ENCODE measurements around the gene SLC25A19. TPM values are rescaled to one million over a fixed set of nuclear protein-coding genes. Genes with fewer than 3 reads are reported as not detected.

The SLC25A19 gene
- total and polyA plus RNA-seq, 2 of the 8 experiments (the other 6 are each of a cell fraction or from before 2014, with no cell fraction given): 28.6 to 32.6 TPM

GRCh38 chr17:75319904-75320691, 30.9 kb upstream of the SLC25A19 start:
- Histone ChIP-seq H3K4ac (replicated peaks; ENCODE audit: insufficient read length, low read depth, low read length) (no peak overlapping the region), H3K27me3 (replicated peaks in 1 of 4; ENCODE audit: control insufficient read depth in 3 of 4, extremely low read depth in 1 of 4, insufficient read depth in 3 of 4, low read length in 3 of 4) (no peaks in the 10 kb centered on the region), H2BK5ac (ENCODE audit: low read depth, low read length) (no peak overlapping the region; the same call in 1 of the 2 replicates), H3K79me2 (ENCODE audit: control insufficient read depth in 1 of 2, insufficient read depth in 2 of 2, low read length in 2 of 2) (no peaks in the 10 kb centered on the region), H3K14ac (ENCODE audit: insufficient read length) (no peak overlapping the region), H3K36me3 (ENCODE audit: control insufficient read depth in 2 of 4, insufficient read depth in 4 of 4, low read length in 3 of 4) (peaks cover 5 to 22% (median 15%) of the 10 kb centered on the region in 4 experiments; a peak in 6 of 8 replicates), H3K4me3 (ENCODE audit: extremely low read depth in 1 of 4, insufficient read depth in 2 of 4, low read depth in 3 of 4, low read length in 4 of 4) (no peak overlapping the region), H3K4me1 (replicated peaks in 1 of 4; ENCODE audit: control insufficient read depth in 3 of 4, insufficient read depth in 4 of 4, low read length in 3 of 4) (peaks cover 0 to 5% (median under 1%) of the 10 kb centered on the region in 4 experiments; a peak in 3 of 7 replicates), H3K79me1 (ENCODE audit: low read depth, low read length) (no peaks in the 10 kb centered on the region), H3K23me2 (ENCODE audit: low read depth, low read length) (no peaks in the 10 kb centered on the region), H2AFZ (ENCODE audit: low read length) (no peak overlapping the region), H2AK5ac (ENCODE audit: low read depth, low read length) (no peak overlapping the region), H4K20me1 (replicated peaks in 1 of 2; ENCODE audit: control insufficient read depth in 1 of 2, insufficient read depth in 2 of 2, low read length in 2 of 2) (peaks cover 7 to 9% of the 10 kb centered on the region in 2 experiments), H2BK15ac (ENCODE audit: low read length) (no peak overlapping the region), H3K9me3 (ENCODE audit: insufficient read depth in 2 of 2, low read depth in 1 of 2, low read length in 1 of 2) (no peaks in the 10 kb centered on the region), H3K27ac (ENCODE audit: low read depth, low read length) (no peak overlapping the region), H3K18ac (ENCODE audit: extremely low read depth, low read length) (no peak overlapping the region), H4K8ac (ENCODE audit: extremely low read depth, insufficient read depth, low read length) (no peak overlapping the region), H3K23ac (ENCODE audit: insufficient read length) (no peak overlapping the region), H3K4me2 (ENCODE audit: insufficient read depth in 1 of 2, low read depth in 2 of 2, low read length in 2 of 2) (no peak overlapping the region), H2BK20ac (ENCODE audit: low read length) (no peak overlapping the region), H2BK12ac (ENCODE audit: low read depth, low read length) (no peak overlapping the region), H3K56ac (replicated peaks; ENCODE audit: insufficient read length, low read depth, low read length) (no peak overlapping the region), H2BK120ac (replicated peaks; ENCODE audit: low read depth, low read length) (no peak overlapping the region), H4K5ac (ENCODE audit: insufficient read length, low read depth, low read length) (no peak overlapping the region), H3K9ac (replicated peaks in 1 of 4; ENCODE audit: extremely low read depth in 1 of 4, low read depth in 3 of 4, low read length in 3 of 4) (no peak overlapping the region), H4K91ac (replicated peaks; ENCODE audit: insufficient read length, low read length) (no peak overlapping the region)
- TF ChIP-seq TBP (IDR thresholded peaks at IDR 0.05; ENCODE audit: low read depth, low read length) (no peak), SIRT6 (IDR thresholded peaks at IDR 0.05; ENCODE audit: low read length) (no peak), FOSL1 (IDR thresholded peaks at IDR 0.05; ENCODE audit: insufficient read depth, low read depth, low read length) (no peak), SAP30 (IDR thresholded peaks at IDR 0.05; ENCODE audit: insufficient read depth, insufficient replicate concordance, low read length) (no peak), EP300 (IDR thresholded peaks at IDR 0.05; ENCODE audit: borderline replicate concordance in 1 of 2, low read depth in 2 of 2, low read length in 2 of 2) (no peak), TEAD4 (IDR thresholded peaks at IDR 0.05; ENCODE audit: low read depth, low read length) (no peak), RXRA (IDR thresholded peaks at IDR 0.05; ENCODE audit: insufficient read depth, low read depth, low read length) (no peak), POLR2AphosphoS5 (IDR thresholded peaks at IDR 0.05; ENCODE audit: low read depth, low read length) (no peak), ASH2L (IDR thresholded peaks at IDR 0.05; ENCODE audit: low read length) (no peak)
- WGBS, 2 experiments (ENCODE audit: extremely low coverage in 1 of 2, insufficient coverage in 1 of 2, insufficient read length in 1 of 2, insufficient replicate concordance in 2 of 2, low coverage in 1 of 2, low lambda C conversion rate in 2 of 2, missing lambda C conversion rate in 1 of 2): 95% methylated on average over 20 of the region's 20 CpGs; no CpG with 5 or more reads in 1 of the 2 experiments
- ChIA-PET CTCF (ENCODE audit: partially characterized antibody) (interaction anchor here (0.6 to 9.6 kb wide), 10 partner anchors 9 to 1135 kb away, joined by 3 to 97 read pairs (median 4); partner anchors contain the start of gene MIF4GD), POLR2A (ENCODE audit: partially characterized antibody) (interaction anchor here (0.7 to 1.5 kb wide), 3 partner anchors 29 to 102 kb away, joined by 3 read pairs; partner anchors contain the start of gene SLC25A19)
- no peak for DNase-seq (ENCODE audit: low read depth in 1 of 2, low spot score in 2 of 2)
- no peak for FAIRE-seq
